Stimulated activated CD4-positive, alpha-beta T cell treated with anti-CD3 and anti-CD28 coated beads, Interleukin-15, amount 100 ng/mL, for 1 hour (primary cell): ENCODE results near the gene PKP3.
"Not testable (repeated sequence)": the region's sequence is repeated elsewhere in the genome, so short reads cannot be mapped to it uniquely, and the experiment has no call there.

Source experiments
- DNase-seq, 2 donors: peaks; one replicate each; pipeline ENCODE4 v3.0.0-alpha.2; 2020; ENCODE audit warnings: low read depth in 1 of 2, low spot score in 1 of 2

Gene PKP3

GRCh38 chr11:395866-396265 is 1.9 kb downstream of the PKP3 start:
- no peak for DNase-seq

DNA sequence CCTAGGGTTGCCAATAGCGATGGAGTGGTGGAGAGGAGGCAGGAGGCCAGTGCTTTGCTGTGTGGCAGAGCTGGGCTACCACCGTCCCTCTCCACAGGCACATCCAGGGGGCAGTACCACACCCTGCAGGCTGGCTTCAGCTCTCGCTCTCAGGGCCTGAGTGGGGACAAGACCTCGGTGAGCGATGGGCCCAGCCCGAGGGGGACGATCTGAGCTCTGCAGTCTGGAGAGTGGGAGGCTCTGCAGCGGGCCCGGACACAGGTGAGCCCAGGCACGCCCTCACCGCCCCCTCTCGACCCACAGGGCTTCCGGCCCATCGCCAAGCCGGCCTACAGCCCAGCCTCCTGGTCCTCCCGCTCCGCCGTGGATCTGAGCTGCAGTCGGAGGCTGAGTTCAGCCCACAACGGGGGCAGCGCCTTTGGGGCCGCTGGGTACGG is 2.5 kb downstream of the PKP3 start:
- DNase-seq = no peak

DNA sequence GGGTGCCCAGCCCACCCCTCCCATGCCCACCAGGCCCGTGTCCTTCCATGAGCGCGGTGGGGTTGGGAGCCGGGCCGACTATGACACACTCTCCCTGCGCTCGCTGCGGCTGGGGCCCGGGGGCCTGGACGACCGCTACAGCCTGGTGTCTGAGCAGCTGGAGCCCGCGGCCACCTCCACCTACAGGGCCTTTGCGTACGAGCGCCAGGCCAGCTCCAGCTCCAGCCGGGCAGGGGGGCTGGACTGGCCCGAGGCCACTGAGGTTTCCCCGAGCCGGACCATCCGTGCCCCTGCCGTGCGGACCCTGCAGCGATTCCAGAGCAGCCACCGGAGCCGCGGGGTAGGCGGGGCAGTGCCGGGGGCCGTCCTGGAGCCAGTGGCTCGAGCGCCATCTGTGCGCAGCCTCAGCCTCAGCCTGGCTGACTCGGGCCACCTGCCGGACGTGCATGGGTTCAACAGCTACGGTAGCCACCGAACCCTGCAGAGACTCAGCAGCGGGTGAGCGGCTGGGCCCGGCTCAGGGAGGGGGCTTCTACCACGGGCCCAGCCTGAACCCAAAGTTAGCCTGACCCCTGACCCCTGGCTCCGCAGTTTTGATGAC is 3.0 kb downstream of the PKP3 start:
- no peak for DNase-seq

GRCh38 chr11:398826-399225 is 4.8 kb downstream of the PKP3 start:
- no peak for DNase-seq

- no peak for DNase-seq
Measured at GRCh38 chr11:399731-400211, 5.8 kb downstream of the PKP3 start.

DNA sequence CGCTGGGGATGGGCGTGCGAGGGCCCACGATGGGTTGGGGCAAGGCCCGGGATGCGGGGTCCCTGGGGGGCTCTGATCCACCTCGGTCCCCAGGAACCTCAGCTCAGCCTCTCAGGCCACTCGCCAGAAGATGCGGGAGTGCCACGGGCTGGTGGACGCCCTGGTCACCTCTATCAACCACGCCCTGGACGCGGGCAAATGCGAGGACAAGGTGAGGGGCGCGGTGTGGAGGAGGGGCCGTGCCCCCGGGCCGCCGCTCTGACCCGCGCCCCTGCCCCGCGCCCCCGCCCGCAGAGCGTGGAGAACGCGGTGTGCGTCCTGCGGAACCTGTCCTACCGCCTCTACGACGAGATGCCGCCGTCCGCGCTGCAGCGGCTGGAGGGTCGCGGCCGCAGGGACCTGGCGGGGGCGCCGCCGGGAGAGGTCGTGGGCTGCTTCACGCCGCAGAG is 6.3 kb downstream of the PKP3 start:
- no peak for DNase-seq

DNA sequence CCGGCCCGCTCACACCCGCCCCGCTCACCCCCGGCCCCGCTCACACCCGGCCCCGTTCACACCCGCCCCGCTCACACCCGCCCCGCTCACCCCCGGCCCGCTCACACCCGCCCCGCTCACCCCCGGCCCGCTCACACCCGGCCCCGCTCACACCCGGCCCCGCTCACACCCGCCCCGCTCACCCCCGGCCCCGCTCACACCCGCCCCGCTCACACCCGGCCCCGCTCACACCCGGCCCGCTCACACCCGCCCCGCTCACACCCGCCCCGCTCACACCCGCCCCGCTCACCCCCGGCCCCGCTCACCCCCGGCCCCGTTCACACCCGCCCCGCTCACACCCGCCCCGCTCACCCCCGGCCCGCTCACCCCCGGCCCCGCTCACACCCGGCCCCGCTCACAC is 7.2 kb downstream of the PKP3 start:
- DNase-seq = not testable (repeated sequence)

DNA sequence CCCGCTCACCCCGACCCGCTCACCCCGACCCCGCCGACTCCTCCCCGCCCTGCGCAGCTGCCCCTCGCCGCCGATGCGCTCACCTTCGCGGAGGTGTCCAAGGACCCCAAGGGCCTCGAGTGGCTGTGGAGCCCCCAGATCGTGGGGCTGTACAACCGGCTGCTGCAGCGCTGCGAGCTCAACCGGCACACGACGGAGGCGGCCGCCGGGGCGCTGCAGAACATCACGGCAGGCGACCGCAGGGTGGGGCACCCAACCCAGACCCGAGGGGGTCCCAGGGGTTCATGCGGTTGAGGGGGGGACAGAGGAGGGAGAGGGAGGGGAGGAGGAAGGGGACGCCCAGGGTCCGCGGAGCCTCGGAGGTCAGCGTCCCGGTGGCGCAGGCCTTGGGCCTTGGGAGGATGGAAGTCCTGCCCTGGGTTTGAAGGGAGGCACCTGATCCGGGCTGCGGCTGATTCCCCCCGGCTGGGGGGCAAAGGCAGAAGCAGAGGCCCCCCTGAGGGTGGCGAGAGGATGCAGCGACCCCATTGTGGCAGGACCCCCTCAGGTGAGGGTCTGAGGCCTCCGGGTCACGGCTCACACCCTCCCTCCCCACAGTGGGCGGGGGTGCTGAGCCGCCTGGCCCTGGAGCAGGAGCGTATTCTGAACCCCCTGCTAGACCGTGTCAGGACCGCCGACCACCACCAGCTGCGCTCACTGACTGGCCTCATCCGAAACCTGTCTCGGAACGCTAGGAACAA is 9.2 kb downstream of the PKP3 start:
- no peak for DNase-seq

GRCh38 chr11:403761-404431 is 9.9 kb downstream of the PKP3 start:
- DNase-seq = no peak

DNA sequence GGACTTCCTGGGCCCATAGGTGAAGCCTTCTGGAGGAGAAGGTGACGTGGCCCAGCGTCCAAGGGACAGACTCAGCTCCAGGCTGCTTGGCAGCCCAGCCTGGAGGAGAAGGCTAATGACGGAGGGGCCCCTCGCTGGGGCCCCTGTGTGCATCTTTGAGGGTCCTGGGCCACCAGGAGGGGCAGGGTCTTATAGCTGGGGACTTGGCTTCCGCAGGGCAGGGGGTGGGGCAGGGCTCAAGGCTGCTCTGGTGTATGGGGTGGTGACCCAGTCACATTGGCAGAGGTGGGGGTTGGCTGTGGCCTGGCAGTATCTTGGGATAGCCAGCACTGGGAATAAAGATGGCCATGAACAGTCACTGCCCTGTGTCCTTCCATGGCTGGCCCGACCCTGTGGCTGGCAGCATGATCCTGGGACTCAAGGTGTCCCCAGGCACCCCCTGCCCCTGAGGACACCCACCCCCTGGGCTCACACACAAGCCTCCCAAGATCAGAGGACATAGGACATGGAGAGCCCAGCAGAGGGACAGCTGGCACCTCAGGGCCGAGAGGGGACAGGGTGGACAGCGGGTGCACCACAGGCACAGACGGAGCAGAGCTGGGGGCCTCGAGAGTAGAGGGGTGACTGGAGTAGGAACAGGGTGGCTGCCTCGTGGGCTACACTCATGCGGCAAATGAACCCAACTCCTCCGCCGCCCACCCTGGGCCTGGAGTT is 10.7 kb downstream of the PKP3 start:
- no peak for DNase-seq

DNA sequence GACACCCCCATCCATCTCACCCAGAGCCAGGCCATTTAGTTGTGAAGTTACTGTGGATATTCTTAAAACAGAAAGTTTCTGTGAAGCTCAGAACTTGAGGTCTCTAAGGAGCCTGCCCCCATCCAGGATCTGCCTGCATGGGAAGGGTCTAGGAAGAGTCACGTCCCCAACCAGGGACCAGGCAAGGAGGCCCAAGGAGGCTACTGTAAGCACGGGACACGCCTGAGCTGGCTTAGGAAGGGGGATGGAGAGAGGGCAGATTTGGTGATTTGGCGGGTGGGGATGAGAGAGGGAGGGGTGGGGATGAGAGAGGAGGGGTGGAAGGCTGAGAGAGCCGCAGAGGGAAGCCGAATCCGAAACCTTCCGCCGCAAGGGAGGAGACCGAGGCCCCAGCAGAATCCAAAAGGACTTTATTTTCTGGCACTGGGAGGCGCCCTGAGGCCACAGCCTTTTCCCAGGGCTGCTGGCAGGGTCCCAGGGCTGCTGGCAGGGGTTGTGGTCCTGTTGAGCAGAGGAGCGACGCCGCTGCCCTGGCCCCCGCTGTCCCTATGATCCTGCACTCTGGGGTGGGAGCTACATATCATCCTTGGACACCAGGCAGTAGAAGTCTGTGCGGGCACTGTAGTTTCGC is 11.4 kb downstream of the PKP3 start:
- no peak for DNase-seq

DNA sequence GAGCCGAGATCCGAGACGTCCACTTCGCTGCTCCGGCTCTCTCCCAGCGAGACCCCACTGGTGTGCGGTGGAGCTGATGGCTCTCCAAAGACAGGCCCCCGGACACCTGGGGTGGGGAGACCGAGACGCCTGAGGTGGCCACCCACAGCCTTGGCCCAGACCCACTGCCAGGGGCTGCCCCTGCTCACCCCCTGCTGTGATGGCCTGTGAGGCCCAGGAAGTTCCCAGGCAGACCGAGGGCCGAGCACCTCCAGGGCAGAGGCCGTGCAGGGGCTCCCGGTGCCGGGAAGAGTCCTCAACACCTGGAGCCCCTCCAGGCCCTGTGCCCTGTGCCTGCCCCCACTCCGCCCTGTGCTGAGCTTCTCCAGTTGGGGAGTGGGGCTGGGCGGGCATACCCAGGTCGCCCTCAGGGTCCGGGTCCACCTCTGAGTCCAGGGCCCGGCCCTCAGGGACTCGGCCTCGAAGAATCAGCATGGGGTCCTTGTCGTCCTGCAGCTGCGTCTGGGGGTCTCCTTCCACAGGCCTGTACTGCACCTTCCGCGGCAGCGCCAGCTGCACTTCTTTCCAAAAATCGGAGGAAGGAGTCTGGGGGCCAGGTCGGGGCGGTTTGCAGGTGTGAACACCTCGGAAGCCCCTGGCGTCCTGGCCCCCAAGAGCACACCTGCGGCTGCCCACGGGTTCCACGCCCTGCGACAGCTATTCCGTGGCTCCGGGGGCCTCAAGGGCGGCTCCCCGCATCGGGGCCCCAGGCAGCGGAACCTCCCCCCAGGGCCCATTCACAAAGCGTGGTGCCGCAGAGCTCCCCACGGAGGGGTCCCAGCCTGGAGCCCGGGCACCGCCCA is 12.2 kb downstream of the PKP3 start:
- no peak for DNase-seq

DNA sequence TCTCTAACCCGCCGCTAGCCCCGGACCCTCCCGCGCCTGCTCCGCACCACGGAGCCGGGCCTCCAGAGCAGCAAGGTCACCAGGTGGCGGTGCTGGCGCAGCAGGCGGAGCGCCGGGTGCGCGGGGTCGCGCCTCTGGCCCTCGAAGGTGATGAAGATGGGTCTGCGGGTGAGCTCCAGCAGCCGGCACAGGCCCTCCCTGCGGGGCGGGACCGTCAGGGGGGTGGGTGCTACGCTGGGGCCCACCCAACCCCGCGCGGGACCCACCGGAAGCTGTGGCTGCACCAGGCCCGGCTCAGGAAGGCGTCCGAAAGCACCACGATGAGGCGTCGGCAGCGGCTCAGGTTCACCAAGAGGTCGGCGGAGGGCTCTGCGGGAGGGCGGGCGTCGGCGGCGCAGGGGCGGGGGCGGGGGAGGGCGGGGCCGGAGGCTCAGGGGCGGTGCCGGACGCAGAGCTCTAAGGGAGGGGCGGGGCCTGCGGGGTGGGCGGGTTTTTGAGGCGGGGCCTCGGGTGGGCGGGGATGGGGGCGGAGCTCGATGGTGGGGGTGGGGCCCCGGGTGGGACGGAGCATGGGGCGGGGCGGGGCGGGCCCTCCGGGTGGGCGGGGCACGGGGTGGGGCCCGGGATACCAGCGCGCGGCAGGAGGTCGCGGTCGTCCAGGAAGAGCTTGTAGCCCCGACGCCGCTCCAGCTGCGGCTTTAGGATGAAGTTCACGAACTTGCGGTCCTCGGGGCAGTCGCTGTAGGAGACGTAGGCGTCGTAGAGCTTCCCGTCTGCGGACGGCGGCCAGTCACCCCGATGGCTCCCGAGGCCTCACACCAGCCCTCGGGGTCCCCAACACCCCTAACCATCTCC is 13.0 kb downstream of the PKP3 start:
- DNase-seq = peak; percentile 77 to 85

DNA sequence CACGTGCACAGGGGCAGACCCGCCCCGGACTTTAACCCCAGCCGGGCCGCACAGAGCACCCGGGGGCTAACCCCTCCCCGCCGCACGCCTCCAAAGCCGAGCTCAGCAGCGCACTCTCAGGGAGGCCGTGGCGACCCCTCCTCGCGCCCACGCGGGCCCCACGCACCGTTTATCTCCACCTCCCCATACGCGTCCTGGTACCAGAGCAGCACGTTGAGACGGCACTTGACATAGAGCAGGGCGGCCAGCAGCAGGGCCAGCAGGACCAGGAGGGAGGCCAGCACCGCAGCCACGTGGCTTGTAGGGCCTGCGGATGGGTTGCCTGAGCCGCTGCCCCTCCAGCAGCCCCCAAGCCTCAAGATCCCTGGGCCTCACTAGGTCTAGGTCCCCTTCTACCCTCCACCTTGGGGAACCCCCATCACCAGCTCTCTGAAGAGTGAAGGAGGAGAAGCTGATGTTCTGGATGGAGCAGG is 13.7 kb downstream of the PKP3 start:
- DNase-seq = no peak

GRCh38 chr11:408154-409007 is 14.4 kb downstream of the PKP3 start:
- DNase-seq = no peak

GRCh38 chr11:409008-409599 is 15.1 kb downstream of the PKP3 start:
- no peak for DNase-seq

DNA sequence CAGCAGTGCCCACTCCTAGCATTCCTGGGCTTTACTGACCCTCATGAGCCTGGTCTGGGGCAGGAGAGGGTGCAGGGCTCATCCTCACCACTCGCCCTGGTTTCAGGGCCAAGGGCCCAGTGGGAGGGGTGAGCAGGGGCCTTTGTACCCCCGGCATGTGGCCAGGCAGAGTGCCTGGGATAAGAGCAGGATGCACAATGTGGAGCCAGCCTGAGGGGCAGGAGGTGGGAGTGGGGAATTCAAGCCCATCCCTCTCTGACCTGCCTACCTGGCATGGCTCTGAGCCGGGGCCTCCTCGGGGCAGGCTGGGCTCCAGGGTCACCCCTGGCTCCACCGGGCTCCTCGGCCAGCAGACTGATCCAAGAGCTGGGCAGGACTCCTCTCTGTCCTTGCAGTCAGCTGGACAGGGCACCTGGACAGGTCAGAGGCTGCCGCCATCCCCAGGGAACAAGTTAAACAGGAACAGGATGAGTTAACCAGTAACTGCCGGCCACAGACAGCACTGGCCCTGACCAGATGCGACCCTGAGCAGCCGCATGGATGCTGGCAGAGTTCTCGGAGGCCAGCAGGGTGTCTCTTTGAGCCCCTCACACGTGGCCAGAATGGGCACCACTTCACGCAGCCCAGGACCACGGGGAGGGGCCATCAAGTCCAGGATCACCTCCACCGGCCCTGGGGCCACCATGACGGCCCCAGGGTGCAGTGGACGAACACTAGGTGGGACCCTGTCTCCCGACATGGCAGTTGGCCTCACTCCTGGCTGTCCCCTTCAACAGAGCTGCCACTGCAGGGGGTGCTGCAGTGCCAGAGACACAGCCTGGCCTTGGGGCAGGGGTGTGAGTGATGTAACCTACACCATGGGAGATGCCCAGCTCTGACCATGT is 15.8 kb downstream of the PKP3 start:
- no peak for DNase-seq
